SK-N-SH (cell line): ENCODE results near the gene SSTR5. TPM values are rescaled to one million over a fixed set of nuclear protein-coding genes. Genes with fewer than 3 reads are reported as not detected.

ENCODE experiments used
- CTCF ChIA-PET: fragments of 300-600, 350-600 bp; formaldehyde crosslinking; extraction: SDS; loops from one replicate; lab custom pipeline; 2021; lab: Yijun Ruan, JAX
- POLR2A ChIA-PET: fragments of 350-600 bp; sonication (Branson Sonifier 250); formaldehyde crosslinking; extraction: SDS; loops from one replicate; lab custom pipeline; 2020; ENCODE audit warnings: antibody characterized with exemption, inconsistent platforms; lab: Yijun Ruan, JAX
- DNase-seq: peaks from one replicate; pipeline ENCODE4 v3.0.0; 2012
- H2AFZ ChIP-seq: fragments of 200-600 bp; sonication (generic); 2 replicates; pipeline ENCODE4 v1.8.1; 2016; ENCODE audit warnings: antibody characterized with exemption, mild to moderate bottlenecking, low read depth
- H3F3A ChIP-seq: fragments of 200-600 bp; sonication (generic); replicated peaks from 2 replicates; pipeline ENCODE3; 2016; ENCODE audit warnings: antibody characterized with exemption, mild to moderate bottlenecking; ENCODE audit not compliant: insufficient read depth
- H3K27ac ChIP-seq, 2 experiments: fragments of 200-500 bp in 1 of 2; fragments of 200-600 bp in 1 of 2; sonication (Bioruptor generic) in 1 of 2; sonication (generic), shearing (Covaris generic) in 1 of 2; 2 replicates each; pipeline versions ENCODE4 v1.5.1 to v1.6.1; 2014 to 2016; ENCODE audit warnings: low read depth in 2 of 2, inconsistent platforms in 1 of 2, low read length in 1 of 2, mild to moderate bottlenecking in 1 of 2, mixed read lengths in 1 of 2
- H3K27me3 ChIP-seq: fragments of 200-600 bp; sonication (generic), shearing (Covaris generic); 2 replicates; pipeline ENCODE4 v1.6.1; 2016; ENCODE audit warnings: mixed run types; ENCODE audit not compliant: insufficient read depth
- H3K36me3 ChIP-seq, 2 experiments: fragments of 200-500 bp in 1 of 2; fragments of 200-600 bp in 1 of 2; sonication (Bioruptor generic) in 1 of 2; sonication (generic) in 1 of 2; replicated peaks in 1 of 2; 2 replicates each; pipeline versions ENCODE3 to v1.5.1; 2014 to 2016; ENCODE audit warnings: low read length in 1 of 2, mild to moderate bottlenecking in 1 of 2; ENCODE audit not compliant: insufficient read depth in 2 of 2, control insufficient read depth in 1 of 2
- H3K4me1 ChIP-seq, 2 experiments: fragments of 200-500 bp in 1 of 2; fragments of 200-600 bp in 1 of 2; sonication (Bioruptor generic) in 1 of 2; sonication (generic), shearing (Covaris generic) in 1 of 2; 2 replicates each; pipeline versions ENCODE4 v1.5.1 to v1.6.1; 2014 to 2016; ENCODE audit warnings: low read depth in 1 of 2, low read length in 1 of 2, mixed run types in 1 of 2; ENCODE audit not compliant: insufficient read depth in 2 of 2, control insufficient read depth in 1 of 2
- H3K4me2 ChIP-seq: fragments of 200-600 bp; sonication (generic), shearing (Covaris generic); 2 replicates; pipeline ENCODE4 v1.6.1; 2017; ENCODE audit warnings: mixed run types
- H3K4me3 ChIP-seq, 2 experiments: fragments of 200-500 bp in 1 of 2; fragments of 200-600 bp in 1 of 2; sonication (Bioruptor generic) in 1 of 2; sonication (generic), shearing (Covaris generic) in 1 of 2; 2 replicates each; pipeline versions ENCODE4 v1.5.1 to v1.8.1; 2014 to 2016; ENCODE audit warnings: low read depth in 2 of 2, inconsistent platforms in 1 of 2, low read length in 1 of 2, mild to moderate bottlenecking in 1 of 2, mixed read lengths in 1 of 2, moderate library complexity in 1 of 2
- H3K79me2 ChIP-seq: fragments of 200-600 bp; sonication (generic); 2 replicates; pipeline ENCODE4 v1.8.1; 2017; ENCODE audit warnings: mild to moderate bottlenecking; ENCODE audit not compliant: insufficient read depth
- H3K9ac ChIP-seq: fragments of 200-600 bp; sonication (generic); 2 replicates; pipeline ENCODE4 v1.6.1; 2017; ENCODE audit warnings: mixed run types
- H3K9me2 ChIP-seq: fragments of 200-600 bp; sonication (generic); 2 replicates; pipeline ENCODE4 v1.6.1; 2017; ENCODE audit warnings: mixed run types
- H3K9me3 ChIP-seq: fragments of 200-600 bp; sonication (generic); 2 replicates; pipeline ENCODE4 v1.6.1; 2017; ENCODE audit warnings: mixed run types, mild to moderate bottlenecking, moderate library complexity
- H4K20me1 ChIP-seq: fragments of 200-600 bp; sonication (generic); 2 replicates; pipeline ENCODE4 v1.6.1; 2017; ENCODE audit warnings: mild to moderate bottlenecking, mixed run types; ENCODE audit not compliant: insufficient read depth
- CTCF ChIP-seq: fragments of 200-600 bp; sonication (generic); IDR thresholded peaks from 2 replicates; pipeline ENCODE4 v1.6.1; 2017; ENCODE audit warnings: antibody characterized with exemption, mild to moderate bottlenecking, moderate library complexity
- ELF1 ChIP-seq: IDR thresholded peaks from 2 replicates; pipeline ENCODE4 v1.4.0; 2012
- EP300 ChIP-seq, 2 experiments: IDR thresholded peaks; 2 replicates each; pipeline versions ENCODE4 v1.4.0 to v1.6.1; 2012; ENCODE audit warnings: borderline replicate concordance in 1 of 2, low read depth in 1 of 2, low read length in 1 of 2
- FOSL2 ChIP-seq: IDR thresholded peaks from 2 replicates; pipeline ENCODE4 v1.4.0; 2012; ENCODE audit warnings: low read depth, mild to moderate bottlenecking, moderate library complexity, borderline replicate concordance
- FOXJ3 ChIP-seq: sonication (generic); formaldehyde crosslinking; IDR thresholded peaks from 2 replicates; pipeline ENCODE4 v1.5.1; 2020; ENCODE audit warnings: mild to moderate bottlenecking, missing genetic modification reagents
- GABPA ChIP-seq: IDR thresholded peaks from 2 replicates; pipeline ENCODE4 v1.4.0; 2012; ENCODE audit warnings: low read depth, mild to moderate bottlenecking
- MAX ChIP-seq: IDR thresholded peaks from 2 replicates; pipeline ENCODE4 v1.4.0; 2012; ENCODE audit warnings: low read depth
- NRF1 ChIP-seq: IDR thresholded peaks from 2 replicates; pipeline ENCODE4 v1.6.1; 2012; ENCODE audit warnings: low read depth, mild to moderate bottlenecking, low read length
- RAD21 ChIP-seq: IDR thresholded peaks from 2 replicates; pipeline ENCODE4 v1.6.1; 2012; ENCODE audit warnings: mild to moderate bottlenecking, low read length
- RFX5 ChIP-seq: IDR thresholded peaks from 2 replicates; pipeline ENCODE4 v1.6.1; 2012; ENCODE audit warnings: mild to moderate bottlenecking, improper control_type of control experiment, low read length
- SMC3 ChIP-seq: IDR thresholded peaks from 2 replicates; pipeline ENCODE4 v1.6.1; 2012; ENCODE audit warnings: low read depth, low read length, improper control_type of control experiment
- TAF1 ChIP-seq: IDR thresholded peaks from 2 replicates; pipeline ENCODE4 v1.6.1; 2012; ENCODE audit warnings: low read depth, mild to moderate bottlenecking, low read length, moderate library complexity, borderline replicate concordance
- USF1 ChIP-seq: IDR thresholded peaks from 2 replicates; pipeline ENCODE4 v1.4.0; 2012; ENCODE audit warnings: low read depth, borderline replicate concordance
- YY1 ChIP-seq: IDR thresholded peaks from 2 replicates; pipeline ENCODE4 v1.4.0; 2012; ENCODE audit warnings: low read depth, mild to moderate bottlenecking
- WGBS: methylation state at CpG from one replicate; pipeline ENCODE4 v1.1.6; 2017; ENCODE audit warnings: low lambda C conversion rate; 5-methylcytosine and 5-hydroxymethylcytosine counted together
- polyA plus RNA-seq, 3 experiments: library from polyadenylated mRNA; depleted of rRNA; stranded (reverse); fragments of >200 nt; gene quantifications; 2 replicates each; pipeline ENCODE4 v1.2.3, GENCODE V29; 2012
- TF ChIP-seq, protein P1 (sequence below): fragments of 150-350 bp; IDR thresholded peaks from 2 replicates; pipeline ENCODE4 v1.6.1; 2017; ENCODE audit warnings: antibody characterized with exemption, low read length, low read depth, borderline replicate concordance

The SSTR5 gene
- polyA plus RNA-seq, 1 of the 3 experiments (the other 2 are of a cell fraction) = not detected

GRCh38 chr16:1107141-1107540 lies 34.6 kb downstream of the SSTR5 start (continued):
- TF ChIP-seq, protein P1, sequence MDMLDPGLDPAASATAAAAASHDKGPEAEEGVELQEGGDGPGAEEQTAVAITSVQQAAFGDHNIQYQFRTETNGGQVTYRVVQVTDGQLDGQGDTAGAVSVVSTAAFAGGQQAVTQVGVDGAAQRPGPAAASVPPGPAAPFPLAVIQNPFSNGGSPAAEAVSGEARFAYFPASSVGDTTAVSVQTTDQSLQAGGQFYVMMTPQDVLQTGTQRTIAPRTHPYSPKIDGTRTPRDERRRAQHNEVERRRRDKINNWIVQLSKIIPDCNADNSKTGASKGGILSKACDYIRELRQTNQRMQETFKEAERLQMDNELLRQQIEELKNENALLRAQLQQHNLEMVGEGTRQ = no peak
- no peak for TF ChIP-seq SMC3
- no peak for TF ChIP-seq GABPA
- TF ChIP-seq YY1 = no peak
- no peak for TF ChIP-seq FOXJ3
- TF ChIP-seq CTCF = no peak
- TF ChIP-seq, all 33 proteins: peak for 0

DNA sequence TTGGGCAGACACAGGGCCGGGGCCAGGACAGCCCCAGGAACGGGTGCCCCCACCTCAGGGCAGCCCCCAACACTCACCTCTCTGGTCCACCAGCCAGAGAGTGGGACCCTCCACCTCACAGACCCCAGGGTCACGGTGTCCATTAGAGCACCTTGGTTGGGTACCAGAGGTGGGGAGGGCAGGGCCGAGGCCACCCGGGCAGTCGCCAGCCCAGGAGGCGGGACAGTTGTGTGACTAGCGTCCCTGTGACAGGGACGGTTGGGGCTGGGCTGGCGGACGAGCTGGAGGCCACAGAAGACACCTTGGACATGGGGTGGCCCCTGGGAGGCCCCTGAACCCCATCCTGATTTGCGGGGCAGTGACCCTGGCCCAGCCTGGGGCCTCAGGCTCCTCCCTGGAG lies 35.2 kb downstream of the SSTR5 start:
- Histone ChIP-seq H3K36me3 (no peaks in the 10 kb centered on the region), H3K4me2 (no peak overlapping the region), H3K4me3 (no peak overlapping the region), H3K9ac (no peak overlapping the region), H4K20me1 (peaks cover 17% of the 10 kb centered on the region), H3K4me1 (no peaks in the 10 kb centered on the region; a peak in 1 of 4 replicates), H3K79me2 (no peaks in the 10 kb centered on the region), H3K27me3 (peaks cover 91% of the 10 kb centered on the region), H3F3A (no peaks in the 10 kb centered on the region), H3K9me3 (no peaks in the 10 kb centered on the region), H2AFZ (no peak overlapping the region), H3K27ac (no peak overlapping the region), H3K9me2 (no peaks in the 10 kb centered on the region)
- CTCF ChIA-PET = interaction anchor here (1.0 to 1.5 kb wide), 4 partner anchors 10 to 81 kb away, joined by 3 to 8 read pairs (median 4); no protein-coding TSS in a partner anchor
- WGBS = 0% methylated on average over 2 of the region's 12 CpGs
- no peak for TF ChIP-seq RFX5
- TF ChIP-seq GABPA = no peak
- TF ChIP-seq RAD21 = no peak
- no peak for TF ChIP-seq MAX
- no peak for TF ChIP-seq TAF1
- TF ChIP-seq USF1 = no peak
- TF ChIP-seq FOSL2 = no peak
- no peak for TF ChIP-seq EP300 (IDR thresholded peaks at IDR 0.05; ENCODE audit: borderline replicate concordance in 1 of 2, low read depth in 1 of 2, low read length in 1 of 2)
- no peak for TF ChIP-seq NRF1
- TF ChIP-seq ELF1 = no peak
- no peak for TF ChIP-seq CTCF
- DNase-seq = no peak
- POLR2A ChIA-PET = no interaction called here
